Left renal pelvis (tissue), 4 donors: ENCODE data around the gene AFF3. TPM values are rescaled to one million over a fixed set of nuclear protein-coding genes. Genes with fewer than 3 reads are reported as not detected.

Experiments
- DNase-seq, 4 donors: peaks; one replicate each; pipeline ENCODE4 v3.0.0-alpha.2; 2013; ENCODE audit warnings: low read depth in 4 of 4, low spot score in 3 of 4
- polyA plus RNA-seq, 4 donors: library from polyadenylated mRNA; unstranded; fragments of 120-200 nt; gene quantifications; one replicate each; pipeline ENCODE4 v1.2.1, GENCODE V29; 2013; ENCODE audit not compliant: insufficient read length in 4 of 4

The AFF3 gene
- polyA plus RNA-seq, 4 donors: 19.5 to 72.9 (median 24.7) TPM

DNA sequence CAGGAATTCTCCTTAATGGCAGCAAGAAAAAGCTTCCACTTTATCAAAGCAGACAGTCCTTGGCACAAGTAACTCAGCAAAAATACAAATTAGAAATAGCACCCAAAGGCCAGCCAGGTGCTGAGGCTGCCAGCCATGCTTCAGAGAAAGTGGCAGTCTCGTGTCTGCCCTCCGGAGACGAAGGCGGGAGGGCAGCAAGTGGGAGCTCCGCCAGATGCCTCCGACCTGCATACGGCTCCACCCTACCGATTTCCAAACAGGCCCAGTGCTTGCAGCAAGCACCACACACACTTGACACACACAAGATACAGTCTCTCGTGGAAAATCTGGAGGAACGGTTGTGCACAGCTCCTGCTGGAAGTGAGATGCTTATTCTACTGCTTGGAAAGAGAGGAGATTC is 517.7 kb downstream of the AFF3 start:
- DNase-seq: no peak

GRCh38 chr2:99623613-99624012 is 518.8 kb downstream of the AFF3 start:
- no peak for DNase-seq

GRCh38 chr2:99623035-99623434 is 519.4 kb downstream of the AFF3 start:
- no peak for DNase-seq

DNA sequence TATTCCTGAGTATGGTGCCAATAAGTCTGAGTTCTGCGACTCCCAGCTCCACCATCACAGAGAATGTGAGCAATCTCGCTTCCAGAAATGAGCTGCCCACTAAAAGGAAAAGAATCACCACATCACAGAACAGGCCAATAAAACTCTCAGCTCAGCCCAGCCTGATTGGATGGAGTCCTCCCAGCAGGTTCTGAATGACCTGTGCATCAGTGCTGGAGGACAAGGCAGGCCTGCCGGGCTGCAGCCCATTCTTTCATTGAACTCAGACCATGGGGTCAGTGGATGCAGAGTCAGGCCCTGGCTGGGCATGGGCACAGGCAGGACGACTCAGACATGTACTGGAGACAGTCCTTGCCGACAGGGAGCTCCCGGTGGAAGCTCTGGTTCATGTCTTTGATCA is 519.9 kb downstream of the AFF3 start:
- no peak for DNase-seq

- DNase-seq: no peak
These were observed 520.6 kb downstream of the AFF3 start for GRCh38 chr2:99621774-99622173.

DNA sequence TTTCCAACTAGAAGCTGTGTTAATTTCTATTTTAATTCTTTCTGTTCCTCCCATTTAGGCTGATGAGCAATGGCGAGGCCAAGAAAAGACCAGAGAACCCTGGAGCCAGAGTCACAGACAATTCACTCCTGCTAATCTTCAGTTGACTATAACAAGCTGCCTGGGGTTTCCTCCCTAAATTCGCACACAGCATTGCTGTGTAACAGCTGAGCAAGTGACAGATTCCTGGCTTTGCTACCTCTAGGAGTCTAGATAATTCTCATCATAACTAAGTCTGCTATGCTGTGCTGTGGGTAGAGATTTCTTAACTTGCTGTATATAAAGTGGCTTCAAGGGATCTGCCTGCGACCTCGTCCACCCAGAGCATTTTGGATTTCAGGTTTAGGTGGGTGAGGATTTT is 521.3 kb downstream of the AFF3 start:
- DNase-seq: no peak

DNA sequence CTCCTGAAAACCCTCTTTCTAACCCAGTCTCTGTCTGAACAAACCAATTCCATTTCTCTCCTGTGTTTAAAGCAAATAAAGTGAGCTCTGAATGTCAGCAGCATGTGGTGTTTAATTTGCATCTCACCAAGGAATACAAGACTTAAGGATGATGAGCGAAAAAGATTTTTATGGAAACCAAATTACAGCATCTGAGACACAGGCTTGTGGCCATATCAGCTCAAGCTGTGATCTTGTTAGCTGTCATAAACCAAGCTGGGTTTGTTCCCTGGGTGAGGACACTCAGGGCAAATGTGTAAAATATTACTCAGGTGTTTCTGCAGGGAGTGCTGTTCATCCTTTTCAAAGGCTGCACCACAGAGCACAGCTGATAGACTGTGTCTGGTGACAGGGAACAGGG is 523.2 kb downstream of the AFF3 start:
- DNase-seq: no peak

DNA sequence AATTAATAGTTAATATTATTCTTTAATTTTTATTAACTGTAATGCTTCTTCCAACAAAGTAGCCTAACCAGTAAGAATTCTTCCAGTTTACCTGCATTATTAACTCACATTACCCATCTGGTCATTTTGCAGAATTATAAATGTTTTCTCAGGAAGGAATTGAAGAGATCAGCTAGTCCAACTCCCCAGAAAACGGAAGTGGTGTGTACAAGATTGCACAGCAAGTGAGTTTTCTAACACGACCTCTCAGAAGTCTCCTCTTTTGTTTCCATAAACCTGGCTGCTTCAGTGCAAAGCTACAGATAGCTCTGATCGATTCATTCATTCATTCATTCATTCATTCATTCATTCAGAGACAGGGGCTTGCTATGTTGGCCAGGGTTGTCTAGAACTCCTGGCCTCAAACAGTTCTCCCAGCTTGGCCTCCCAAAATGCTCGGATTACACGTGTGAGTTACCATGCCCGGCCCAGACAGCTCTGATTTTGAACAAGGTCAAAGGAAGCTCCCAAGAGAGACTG is 523.8 kb downstream of the AFF3 start:
- no peak for DNase-seq

GRCh38 chr2:99617811-99618210 is 524.6 kb downstream of the AFF3 start:
- no peak for DNase-seq

GRCh38 chr2:99615247-99615771 is 527.1 kb downstream of the AFF3 start:
- DNase-seq: no peak

DNA sequence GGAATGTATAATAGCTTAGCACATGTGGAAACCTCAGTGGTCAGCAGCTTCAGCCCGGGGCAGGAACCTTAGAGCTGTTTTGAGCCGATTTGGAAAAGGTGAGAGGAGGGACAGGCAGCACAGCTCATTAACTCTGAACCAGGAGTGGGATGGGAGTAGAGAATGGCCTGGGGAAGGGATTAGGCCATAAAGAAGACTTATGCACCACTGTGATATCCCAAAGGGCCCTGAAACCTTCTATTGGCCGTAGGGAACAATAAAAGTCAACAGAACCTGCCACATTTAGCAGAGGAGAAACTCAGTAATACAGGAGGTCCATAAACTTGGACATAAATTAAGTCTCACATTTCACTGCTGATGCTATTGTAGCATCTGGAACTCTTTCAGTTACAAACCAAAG is 528.4 kb downstream of the AFF3 start:
- peak in 2 of 4 donors; percentile 36 to 64 for DNase-seq

DNA sequence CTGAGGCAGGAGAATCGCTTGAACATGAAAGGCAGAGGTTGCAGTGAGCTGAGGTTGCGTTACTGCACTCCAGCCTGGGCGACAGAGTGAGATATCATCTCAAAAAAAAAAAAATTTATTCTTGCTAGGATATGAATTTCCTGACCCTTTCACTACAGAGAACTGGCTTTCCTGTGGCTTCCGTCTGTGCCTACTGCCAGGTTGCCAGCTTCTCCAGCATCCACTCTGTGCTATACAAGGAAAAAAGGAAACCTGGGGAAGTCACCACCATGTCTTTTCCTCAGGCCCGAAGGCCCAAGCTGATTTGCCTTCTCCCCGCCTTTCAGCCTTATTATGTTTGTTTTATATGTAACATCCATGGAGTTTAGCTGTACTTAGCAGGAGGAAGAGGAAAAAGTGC is 530.6 kb downstream of the AFF3 start:
- DNase-seq: no peak

- no peak for DNase-seq
These were observed 531.4 kb downstream of the AFF3 start for GRCh38 chr2:99611034-99611433.

GRCh38 chr2:99609851-99610381 is 532.5 kb downstream of the AFF3 start:
- DNase-seq: no peak

- DNase-seq: no peak
These were observed 533.5 kb downstream of the AFF3 start for GRCh38 chr2:99608861-99609260.

DNA sequence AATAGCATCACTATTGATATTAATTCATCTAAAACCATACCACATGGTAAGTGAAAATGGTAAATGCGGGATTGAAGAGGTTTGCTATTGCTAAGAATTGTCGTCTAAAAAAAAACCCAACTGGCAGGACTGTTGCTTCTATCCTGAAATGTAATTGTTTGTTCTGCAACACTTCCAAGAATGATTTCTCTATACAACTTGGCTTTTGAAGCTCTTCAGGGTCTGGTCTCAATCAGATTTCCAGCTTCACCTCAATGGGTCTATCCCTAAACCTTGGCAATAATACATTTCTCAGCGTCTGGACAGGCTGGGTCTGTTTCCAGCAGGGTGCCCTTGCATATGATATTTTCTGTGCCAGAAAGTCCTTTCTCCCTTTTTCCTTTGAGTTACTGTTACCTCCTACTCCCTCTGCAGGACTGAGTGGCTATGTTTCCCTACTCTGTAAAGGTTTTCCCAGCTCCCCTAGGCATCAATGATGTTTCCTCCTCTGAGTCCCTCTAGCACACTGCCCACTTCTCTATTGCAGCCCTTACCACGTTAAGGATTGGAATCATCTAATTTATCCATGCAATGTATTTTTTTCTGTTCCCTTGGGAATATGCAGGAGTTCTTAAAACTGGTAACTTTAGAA is 534.4 kb downstream of the AFF3 start:
- no peak for DNase-seq

- DNase-seq: no peak
These were observed 534.9 kb downstream of the AFF3 start for GRCh38 chr2:99607454-99607853.

- no peak for DNase-seq
These were observed 537.4 kb downstream of the AFF3 start for GRCh38 chr2:99605036-99605435.

GRCh38 chr2:99602476-99602875 is 539.9 kb downstream of the AFF3 start:
- no peak for DNase-seq

DNA sequence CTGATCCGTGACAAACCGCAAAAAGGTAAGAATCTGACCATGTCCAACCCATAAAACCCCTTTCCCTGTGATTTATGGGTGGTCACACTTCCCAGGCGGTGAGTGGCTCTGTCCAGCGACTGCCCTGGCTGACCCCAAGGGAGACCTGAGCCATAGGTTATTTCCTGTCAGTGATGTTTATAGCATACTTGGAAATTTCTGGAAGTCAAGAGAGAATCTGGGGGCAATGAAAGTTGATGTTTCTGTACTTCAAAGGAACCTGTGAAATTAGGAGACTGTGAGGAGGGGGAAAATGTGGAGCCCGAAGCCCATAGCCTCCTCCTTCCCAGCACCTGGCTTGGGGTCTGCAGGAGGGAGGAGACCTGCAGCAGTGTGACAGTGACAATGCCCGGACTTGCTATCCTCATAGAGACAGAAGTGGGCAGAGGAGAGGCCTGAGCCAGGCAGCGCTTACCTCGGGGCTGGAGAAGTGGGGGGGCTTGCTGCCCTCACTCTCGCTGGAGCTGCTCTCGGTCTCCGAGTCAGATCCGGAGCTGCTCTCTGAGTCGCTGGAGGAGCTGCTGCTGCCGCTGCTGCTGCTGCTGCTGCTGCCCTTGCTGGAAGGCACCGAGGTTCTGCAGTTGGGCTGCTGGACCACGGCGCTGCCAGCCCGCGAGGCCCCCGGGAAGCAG is 541.3 kb downstream of the AFF3 start:
- peak in 3 of 4 donors; percentile 43 to 75 (median 58) for DNase-seq

DNA sequence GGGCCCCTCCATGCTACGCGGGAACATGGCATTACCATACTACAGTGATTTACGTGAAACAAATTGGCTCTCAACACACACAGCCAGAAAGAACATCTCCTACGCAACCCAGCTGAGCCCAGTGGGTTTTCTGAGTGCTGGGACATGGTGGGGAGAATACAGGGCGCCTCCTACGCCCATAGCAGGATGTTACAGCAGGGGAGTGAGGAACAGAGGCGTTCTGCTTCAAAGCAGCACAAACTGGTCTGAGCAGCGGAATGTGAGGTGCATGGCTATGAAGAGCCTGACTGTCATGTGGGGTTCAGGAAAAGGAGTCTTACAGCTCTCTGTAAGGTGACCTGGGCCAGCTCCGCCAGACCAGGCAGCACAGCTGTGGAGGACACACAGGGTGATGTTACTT is 543.9 kb downstream of the AFF3 start:
- no peak for DNase-seq

DNA sequence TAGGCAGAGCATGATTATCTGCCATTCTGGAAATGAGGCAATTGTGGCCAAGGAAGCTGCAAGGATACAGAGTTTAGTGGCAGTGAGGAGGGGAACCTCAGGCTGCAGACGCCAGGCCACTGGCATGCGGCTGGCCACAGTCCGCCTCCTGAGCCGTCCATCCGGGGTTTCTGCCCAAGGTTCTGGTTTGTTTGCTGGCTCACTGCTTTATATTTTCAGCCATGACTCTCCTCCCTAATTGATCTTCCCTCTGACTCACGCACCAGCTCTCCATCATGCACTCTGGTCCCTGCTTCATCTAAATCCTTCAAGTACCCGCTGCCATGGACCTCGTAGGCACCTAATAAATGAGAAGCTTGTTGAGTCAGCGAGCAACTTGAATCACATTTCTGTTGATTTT is 544.8 kb downstream of the AFF3 start:
- DNase-seq: no peak
